Stimulated activated CD8-positive, alpha-beta memory T cell treated with anti-CD3 and anti-CD28 coated beads, Interleukin-7, amount 100 ng/mL, for 24 hours (primary cell): ENCODE measurements around the gene COPZ2.

ENCODE experiments used
- DNase-seq: peaks from one replicate; pipeline ENCODE4 v3.0.0-alpha.2; 2020; ENCODE audit warnings: low read depth

Gene COPZ2

GRCh38 chr17:47986520-47986919 lies 51.1 kb downstream of the COPZ2 start:
- no peak for DNase-seq

DNA sequence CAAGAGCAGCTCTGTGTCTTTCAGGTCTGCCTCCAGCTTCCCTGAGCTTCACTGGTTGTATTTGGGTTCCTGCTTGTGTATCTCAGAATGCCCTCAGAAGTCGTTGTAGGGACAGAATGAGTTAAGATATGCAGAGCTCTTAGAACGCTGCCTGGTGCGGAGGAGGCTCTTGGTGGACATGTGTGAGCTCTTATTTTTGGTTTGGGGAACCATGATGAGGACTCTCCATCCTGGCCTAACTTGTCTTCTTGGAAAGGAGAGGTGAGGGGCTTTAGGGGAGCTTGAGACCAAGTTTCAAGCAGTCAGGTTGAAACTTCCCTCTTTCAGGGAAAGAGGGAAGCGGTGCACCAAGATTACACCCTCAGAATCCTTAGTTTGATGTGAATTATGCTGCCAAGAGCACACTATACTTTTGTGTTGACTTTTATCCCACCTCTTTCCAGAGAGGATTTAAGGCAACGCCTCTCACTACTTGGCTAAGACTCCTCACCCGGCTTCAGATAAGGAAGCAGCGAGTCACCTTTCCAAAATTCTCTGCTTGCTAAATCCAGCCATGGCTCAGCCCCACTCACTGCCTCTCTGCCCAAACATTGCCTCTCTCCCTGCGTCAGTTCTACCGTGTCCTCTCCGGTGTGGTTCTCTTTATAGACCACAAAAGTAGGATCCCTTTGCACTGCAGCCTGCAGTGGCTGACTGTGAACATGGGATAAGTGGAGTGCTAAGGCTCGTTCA lies 53.9 kb downstream of the COPZ2 start:
- no peak for DNase-seq

GRCh38 chr17:47982645-47983390 lies 54.8 kb downstream of the COPZ2 start:
- no peak for DNase-seq

GRCh38 chr17:47982091-47982617 lies 55.4 kb downstream of the COPZ2 start:
- DNase-seq, result no peak

DNA sequence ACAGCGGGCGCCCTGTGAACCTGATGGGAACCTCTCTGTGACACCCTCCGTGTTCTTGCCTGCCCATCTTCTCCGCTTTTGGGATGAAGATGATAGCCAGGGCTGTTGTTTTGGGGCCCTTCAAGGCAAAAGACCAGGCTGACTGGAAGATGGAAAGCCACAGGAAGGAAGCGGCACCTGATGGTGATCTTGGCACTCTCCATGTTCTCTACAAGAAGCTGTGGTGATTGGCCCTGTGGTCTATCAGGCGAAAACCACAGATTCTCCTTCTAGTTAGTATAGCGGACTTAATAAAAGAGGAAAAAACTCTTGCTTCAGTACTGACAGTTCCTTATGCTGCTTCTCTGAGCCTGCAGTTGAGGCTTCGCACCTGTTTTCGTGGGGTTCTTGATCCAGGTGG lies 56.1 kb downstream of the COPZ2 start:
- DNase-seq, result no peak

- no peak for DNase-seq
Measured at GRCh38 chr17:47980541-47980940, 57.1 kb downstream of the COPZ2 start.

DNA sequence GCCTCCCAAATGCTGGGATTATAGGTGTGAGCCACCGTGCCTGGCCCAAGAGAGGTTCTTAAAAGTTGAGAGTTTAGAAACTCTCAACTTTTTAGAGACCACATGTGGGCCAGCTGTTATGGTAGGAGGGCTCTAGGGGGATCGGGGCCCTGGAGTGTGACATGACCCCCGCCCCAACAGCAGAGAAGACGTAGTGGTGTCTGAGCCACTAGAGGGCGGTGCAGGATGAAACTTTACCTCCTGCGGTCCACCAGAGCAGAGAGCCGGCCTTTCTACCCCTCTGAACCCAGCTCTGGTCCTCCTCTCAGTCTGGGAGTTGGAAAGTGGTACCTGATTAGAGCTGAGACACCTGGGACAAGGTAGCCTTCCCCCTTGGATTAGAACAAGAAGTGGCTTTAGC lies 59.3 kb downstream of the COPZ2 start:
- DNase-seq, result peak; percentile 21
